GM19397 (cell line): ENCODE results near the gene MKX.

Experiments
- ATAC-seq: cut with Tn5 transposase; IDR thresholded peaks from one replicate; pipeline ENCODE4 v1.9.1; 2021; ENCODE audit warnings: mild to moderate bottlenecking, moderate library complexity; ENCODE audit not compliant: unreplicated experiment

Gene MKX

GRCh38 chr10:27659786-27660185, 85.8 kb downstream of the MKX start:
- no peak for ATAC-seq

GRCh38 chr10:27658788-27659187, 86.8 kb downstream of the MKX start:
- no peak for ATAC-seq

GRCh38 chr10:27655296-27655695, 90.3 kb downstream of the MKX start:
- ATAC-seq: no peak

- ATAC-seq: no peak
These were observed 91.3 kb downstream of the MKX start for GRCh38 chr10:27654284-27654683.

GRCh38 chr10:27646604-27647175, 98.9 kb downstream of the MKX start:
- no peak for ATAC-seq

GRCh38 chr10:27646194-27646593, 99.4 kb downstream of the MKX start:
- no peak for ATAC-seq

- no peak for ATAC-seq
These were observed 101.2 kb downstream of the MKX start for GRCh38 chr10:27644307-27644939.

- no peak for ATAC-seq
These were observed 102.3 kb downstream of the MKX start for GRCh38 chr10:27643301-27643700.

- no peak for ATAC-seq
These were observed 103.5 kb downstream of the MKX start for GRCh38 chr10:27642023-27642589.

- ATAC-seq: no peak
These were observed 107.4 kb downstream of the MKX start for GRCh38 chr10:27638071-27638750.

GRCh38 chr10:27637601-27638000, 108.0 kb downstream of the MKX start:
- no peak for ATAC-seq

- ATAC-seq: no peak
These were observed 108.8 kb downstream of the MKX start for GRCh38 chr10:27636816-27637215.

- no peak for ATAC-seq
These were observed 109.8 kb downstream of the MKX start for GRCh38 chr10:27635699-27636270.

- no peak for ATAC-seq
These were observed 110.3 kb downstream of the MKX start for GRCh38 chr10:27635290-27635689.

- ATAC-seq: no peak
These were observed 117.0 kb downstream of the MKX start for GRCh38 chr10:27628621-27629020.

- ATAC-seq: no peak
These were observed 118.7 kb downstream of the MKX start for GRCh38 chr10:27626890-27627289.

- no peak for ATAC-seq
These were observed 120.0 kb downstream of the MKX start for GRCh38 chr10:27625452-27626211.

GRCh38 chr10:27624941-27625340, 120.7 kb downstream of the MKX start:
- no peak for ATAC-seq
